Muscle layer of duodenum (tissue), 2 donors: Measurements from ENCODE around the gene MGAT5B.

Experiments used
- H3K27ac ChIP-seq: one replicate; pipeline ENCODE4 v1.7.0; 2013; ENCODE audit warnings: mild to moderate bottlenecking, low read length
- H3K27me3 ChIP-seq: one replicate; pipeline ENCODE4 v1.7.0; 2013; ENCODE audit warnings: low read depth, mild to moderate bottlenecking, control low read depth, low read length
- H3K36me3 ChIP-seq, 2 donors: one replicate each; pipeline ENCODE4 v1.7.0; 2013; ENCODE audit warnings: low read length in 2 of 2, control low read depth in 1 of 2, mild to moderate bottlenecking in 1 of 2; ENCODE audit not compliant: insufficient read depth in 2 of 2, control insufficient read depth in 1 of 2
- H3K4me1 ChIP-seq, 2 donors: one replicate each; pipeline ENCODE4 v1.7.0; 2013; ENCODE audit warnings: low read length in 2 of 2, mild to moderate bottlenecking in 2 of 2, control low read depth in 1 of 2, moderate library complexity in 1 of 2; ENCODE audit not compliant: insufficient read depth in 2 of 2, control insufficient read depth in 1 of 2
- H3K4me3 ChIP-seq, 2 donors: one replicate each; pipeline ENCODE4 v1.7.0; 2013; ENCODE audit warnings: low read length in 2 of 2, low read depth in 1 of 2, mild to moderate bottlenecking in 1 of 2
- H3K9me3 ChIP-seq, 2 donors: one replicate each; pipeline ENCODE4 v1.7.0; 2013; ENCODE audit warnings: low read length in 2 of 2, control low read depth in 1 of 2, mild to moderate bottlenecking in 1 of 2; ENCODE audit not compliant: control insufficient read depth in 1 of 2
- donor health status: healthy.

MGAT5B gene

DNA sequence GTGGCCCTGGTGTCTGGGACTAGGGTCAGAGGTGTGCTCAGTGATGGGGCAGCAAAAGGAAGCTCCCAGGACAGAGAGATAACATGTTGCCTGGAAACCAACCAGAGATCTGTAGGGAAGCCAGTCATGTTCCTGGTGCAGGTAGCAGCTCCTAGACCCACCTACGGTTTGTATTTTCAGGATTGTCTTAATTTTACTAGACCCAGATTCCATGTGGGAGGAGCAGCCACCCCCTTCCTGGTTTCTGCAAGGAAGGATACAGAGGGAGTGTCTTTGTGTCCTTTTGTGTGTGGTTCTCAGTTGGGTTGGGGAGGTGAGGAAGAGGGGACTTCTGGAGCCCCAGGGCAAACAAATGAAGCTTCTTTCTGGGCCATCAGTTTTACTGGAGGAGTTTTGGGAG is 53.9 kb downstream of the MGAT5B start:
- Histone ChIP-seq H3K9me3 (no peaks in the 10 kb centered on the region), H3K27me3 (no peaks in the 10 kb centered on the region), H3K4me3 (no peak overlapping the region), H3K36me3 (no peaks in the 10 kb centered on the region), H3K4me1 (peaks cover 0 to 11% of the 10 kb centered on the region in 2 donors), H3K27ac (no peak overlapping the region)

DNA sequence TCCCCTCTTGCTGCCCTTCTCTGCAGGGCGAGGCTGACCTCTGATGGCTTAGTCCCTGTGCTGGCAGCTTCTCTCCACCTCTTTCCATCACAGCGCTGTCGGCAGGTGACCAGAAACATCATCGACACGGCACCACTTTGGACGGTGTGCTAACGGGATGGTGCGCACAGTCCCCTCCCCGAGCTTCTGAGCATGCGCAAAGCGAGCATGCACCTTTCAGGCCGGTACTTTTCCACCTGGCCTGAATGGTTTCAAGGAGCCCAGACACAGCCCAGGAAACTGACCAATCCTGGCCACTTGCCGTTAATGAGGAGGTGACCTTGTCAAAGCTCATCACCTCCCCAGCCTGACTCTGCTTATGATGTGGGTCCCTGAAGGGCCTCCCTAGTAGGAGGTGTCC is 54.8 kb downstream of the MGAT5B start:
- Histone ChIP-seq H3K36me3 (no peaks in the 10 kb centered on the region), H3K4me1 (peaks cover 0 to 11% of the 10 kb centered on the region in 2 donors), H3K9me3 (no peaks in the 10 kb centered on the region), H3K4me3 (no peak overlapping the region), H3K27me3 (no peaks in the 10 kb centered on the region), H3K27ac (no peak overlapping the region)

DNA sequence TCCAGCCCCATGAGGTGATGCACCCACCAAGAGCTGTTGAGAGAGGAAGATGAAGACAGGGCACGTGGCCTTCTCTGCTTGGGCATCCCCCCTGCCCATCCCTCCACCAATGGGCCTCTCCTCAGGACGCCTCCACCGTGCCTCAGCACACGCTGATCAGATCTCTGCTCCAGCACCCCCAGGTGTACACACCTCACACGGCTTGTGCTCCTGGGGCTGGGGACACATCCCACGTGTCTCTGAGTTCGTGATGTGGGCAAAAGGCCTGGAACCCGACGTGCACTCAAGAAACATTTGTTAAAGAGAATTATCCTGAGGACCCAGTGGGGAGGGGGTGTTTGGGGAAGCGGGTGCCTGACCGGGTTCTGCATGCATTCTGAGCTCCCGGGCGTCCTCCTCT is 55.3 kb downstream of the MGAT5B start:
- H3K36me3 ChIP-seq = no peaks in the 10 kb centered on the region
- no peak overlapping the region for H3K4me3 ChIP-seq
- H3K9me3 ChIP-seq = no peaks in the 10 kb centered on the region
- peaks cover 0 to 11% of the 10 kb centered on the region in 2 donors for H3K4me1 ChIP-seq
- no peak overlapping the region for H3K27ac ChIP-seq
- H3K27me3 ChIP-seq = no peaks in the 10 kb centered on the region

DNA sequence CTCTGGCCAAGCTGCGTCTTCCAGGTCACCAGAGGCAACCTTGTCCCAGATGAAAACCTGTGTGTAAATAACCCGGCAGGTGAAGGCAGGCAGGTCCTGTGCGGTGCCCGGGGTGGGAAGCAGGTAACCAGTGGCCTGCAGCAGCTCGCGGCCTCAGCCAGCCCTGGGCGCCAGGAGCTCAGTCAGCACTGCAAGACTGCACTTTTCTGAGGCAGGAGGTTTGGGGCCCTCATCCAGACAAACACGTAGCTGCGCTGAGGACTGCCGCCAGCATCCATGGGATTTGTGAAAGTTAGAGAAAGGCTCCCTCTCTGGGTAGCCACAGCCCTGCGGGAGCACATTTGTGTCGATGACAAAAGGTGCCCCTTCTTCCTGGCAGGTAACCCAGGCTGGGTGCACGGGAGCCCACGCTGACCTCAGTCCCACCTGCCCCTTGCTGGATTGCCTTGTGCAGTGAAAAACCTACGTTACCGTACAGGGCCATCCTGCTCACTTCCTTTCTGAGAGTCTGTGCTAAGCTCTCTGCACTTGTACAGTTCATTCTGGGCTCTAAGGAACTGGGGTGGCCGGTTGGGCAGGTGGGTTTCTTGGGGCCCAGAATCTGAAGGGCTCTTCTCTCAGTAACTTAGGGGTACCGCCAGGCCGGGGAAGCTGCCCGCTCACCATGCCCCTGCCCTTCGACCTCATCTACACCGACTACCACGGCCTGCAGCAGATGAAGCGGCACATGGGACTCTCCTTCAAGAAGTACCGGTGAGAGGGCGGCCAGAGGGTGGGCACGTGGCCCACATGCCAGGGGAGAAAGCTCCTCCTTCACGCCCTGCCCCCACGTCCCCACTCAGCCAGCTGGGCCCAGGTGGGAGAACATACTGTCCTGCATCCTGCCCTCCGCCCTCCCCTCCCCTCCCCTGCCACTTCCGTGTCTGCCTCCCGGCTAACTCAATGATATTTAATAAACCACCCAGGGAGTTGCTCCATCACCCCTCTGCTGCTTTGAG is 56.4 kb downstream of the MGAT5B start:
- Histone ChIP-seq H3K27me3 (no peaks in the 10 kb centered on the region), H3K27ac (no peak overlapping the region), H3K4me3 (no peak overlapping the region), H3K9me3 (no peaks in the 10 kb centered on the region), H3K4me1 (peaks cover 0 to 11% of the 10 kb centered on the region in 2 donors), H3K36me3 (no peaks in the 10 kb centered on the region)

DNA sequence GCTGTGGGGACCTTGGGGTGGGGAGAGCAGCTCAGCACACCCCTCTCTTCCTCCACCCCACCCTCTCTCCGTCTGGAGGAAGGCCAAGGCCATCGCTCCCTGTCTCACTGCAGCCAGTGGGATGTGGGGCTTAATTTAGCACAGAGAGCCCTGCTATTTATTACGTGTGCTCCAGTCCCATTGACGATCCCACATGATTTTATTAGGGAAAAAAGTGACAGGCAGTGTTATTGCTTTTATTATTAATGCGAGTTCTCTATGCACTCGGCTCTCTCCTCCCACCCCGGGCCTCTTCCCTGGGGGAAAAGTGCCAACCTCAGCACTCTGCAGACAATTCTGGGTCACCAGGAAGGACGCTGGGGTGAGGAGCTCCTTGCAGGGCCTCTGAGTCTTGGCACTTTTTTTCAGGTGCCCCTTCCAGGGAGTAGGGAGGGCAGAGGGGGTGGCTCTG is 57.3 kb downstream of the MGAT5B start:
- Histone ChIP-seq H3K4me1 (peaks cover 0 to 11% of the 10 kb centered on the region in 2 donors), H3K9me3 (no peaks in the 10 kb centered on the region), H3K27me3 (no peaks in the 10 kb centered on the region), H3K4me3 (no peak overlapping the region), H3K27ac (no peak overlapping the region), H3K36me3 (no peaks in the 10 kb centered on the region)

DNA sequence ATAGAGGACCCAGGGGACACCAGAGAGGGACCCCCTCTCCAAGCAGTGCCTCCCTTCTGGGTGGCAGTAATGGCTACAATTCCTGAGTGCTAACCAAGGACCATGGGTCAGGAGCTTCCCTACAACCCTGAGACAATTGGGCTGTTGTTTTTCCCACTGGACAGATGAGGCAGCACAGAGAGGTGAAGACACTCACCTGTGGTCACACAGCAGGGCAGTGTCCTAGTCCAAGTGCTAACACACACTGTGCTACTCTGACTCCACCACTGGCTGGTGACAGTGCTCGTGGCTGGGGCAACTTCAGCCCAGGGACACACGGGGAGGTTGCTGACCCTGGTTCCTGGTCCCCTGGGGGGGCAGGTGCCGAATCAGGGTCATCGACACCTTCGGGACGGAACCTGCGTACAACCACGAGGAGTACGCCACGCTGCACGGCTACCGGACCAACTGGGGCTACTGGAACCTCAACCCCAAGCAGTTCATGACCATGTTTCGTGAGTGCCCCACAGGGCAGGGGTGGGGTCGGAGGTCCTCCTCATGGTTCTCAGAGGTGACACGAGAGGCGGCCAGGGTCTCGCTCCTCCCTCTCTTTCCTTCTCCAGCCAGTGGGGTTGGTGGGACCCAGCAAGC is 58.1 kb downstream of the MGAT5B start:
- no peak overlapping the region for H3K4me3 ChIP-seq

DNA sequence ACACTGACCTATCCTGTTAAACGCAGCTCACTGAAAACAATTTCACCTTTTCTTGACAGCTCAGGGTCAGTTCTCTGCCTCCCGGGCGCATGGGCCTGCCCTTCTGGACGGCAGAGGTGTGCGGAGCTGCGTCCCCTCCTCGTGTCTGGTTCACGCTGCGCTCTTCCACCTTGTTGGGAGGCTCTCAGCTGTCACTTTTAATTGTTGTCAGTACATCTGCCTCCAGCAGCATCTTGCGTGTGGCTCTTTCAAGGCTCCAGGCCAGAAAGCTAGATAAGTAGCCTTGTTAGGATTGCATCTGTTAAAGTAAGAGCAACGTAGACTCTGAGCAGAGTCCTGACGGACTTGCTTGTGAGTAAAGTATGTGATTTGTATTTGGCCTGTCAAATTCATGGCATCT is 59.4 kb downstream of the MGAT5B start:
- Histone ChIP-seq H3K27me3 (no peaks in the 10 kb centered on the region), H3K4me1 (peaks cover 0 to 11% of the 10 kb centered on the region in 2 donors), H3K9me3 (no peaks in the 10 kb centered on the region), H3K27ac (no peak overlapping the region), H3K4me3 (no peak overlapping the region), H3K36me3 (no peaks in the 10 kb centered on the region)

More for the DNA sequence above, 58.1 kb downstream of the MGAT5B start:
- Histone ChIP-seq H3K27ac (no peak overlapping the region), H3K4me1 (peaks cover 0 to 11% of the 10 kb centered on the region in 2 donors), H3K27me3 (no peaks in the 10 kb centered on the region), H3K9me3 (no peaks in the 10 kb centered on the region), H3K36me3 (no peaks in the 10 kb centered on the region)

DNA sequence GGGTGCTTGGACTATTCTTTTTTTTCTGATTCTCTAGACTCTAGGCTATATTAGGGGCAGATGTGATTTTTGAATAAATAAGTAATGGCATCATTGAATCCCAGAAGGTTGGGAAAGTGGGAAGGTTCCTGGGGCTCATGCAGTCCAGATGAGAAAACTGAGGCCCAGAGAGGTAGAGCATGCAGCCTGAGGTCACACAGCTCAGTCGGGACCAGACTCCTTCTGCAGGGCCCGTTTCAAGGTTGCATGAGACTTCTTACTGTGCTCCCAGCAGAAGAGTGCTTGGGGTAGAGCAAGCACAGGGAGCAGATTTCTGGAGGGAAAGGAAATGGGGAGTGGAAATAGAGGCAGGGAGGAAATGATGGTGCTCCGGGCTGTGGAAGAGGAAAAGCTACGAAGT is 59.8 kb downstream of the MGAT5B start:
- Histone ChIP-seq H3K36me3 (no peaks in the 10 kb centered on the region), H3K27me3 (no peaks in the 10 kb centered on the region), H3K4me3 (no peak overlapping the region), H3K27ac (no peak overlapping the region), H3K9me3 (no peaks in the 10 kb centered on the region), H3K4me1 (peaks cover 0 to 11% of the 10 kb centered on the region in 2 donors)

DNA sequence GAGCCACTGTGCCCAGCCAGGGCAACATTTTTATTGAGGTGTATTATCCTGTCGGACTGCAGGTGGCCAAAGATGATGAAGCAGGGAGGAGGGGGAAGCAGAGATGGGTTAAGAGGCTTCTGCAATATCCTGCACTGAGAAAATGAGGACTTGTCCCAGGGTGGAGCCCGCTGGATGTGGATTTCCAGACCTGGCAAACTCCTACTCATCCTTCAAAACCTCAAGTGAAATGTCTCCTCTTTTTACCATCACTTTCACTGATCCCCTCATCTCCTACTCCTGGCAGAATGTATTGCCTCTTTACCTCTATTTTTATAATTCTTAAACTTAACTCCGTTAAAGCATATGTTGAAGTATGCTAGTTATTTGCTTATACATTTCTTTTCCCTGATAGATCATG is 60.9 kb downstream of the MGAT5B start:
- Histone ChIP-seq H3K27ac (no peak overlapping the region), H3K36me3 (no peaks in the 10 kb centered on the region), H3K9me3 (no peaks in the 10 kb centered on the region), H3K4me1 (peaks cover 0 to 11% of the 10 kb centered on the region in 2 donors), H3K4me3 (no peak overlapping the region), H3K27me3 (no peaks in the 10 kb centered on the region)

DNA sequence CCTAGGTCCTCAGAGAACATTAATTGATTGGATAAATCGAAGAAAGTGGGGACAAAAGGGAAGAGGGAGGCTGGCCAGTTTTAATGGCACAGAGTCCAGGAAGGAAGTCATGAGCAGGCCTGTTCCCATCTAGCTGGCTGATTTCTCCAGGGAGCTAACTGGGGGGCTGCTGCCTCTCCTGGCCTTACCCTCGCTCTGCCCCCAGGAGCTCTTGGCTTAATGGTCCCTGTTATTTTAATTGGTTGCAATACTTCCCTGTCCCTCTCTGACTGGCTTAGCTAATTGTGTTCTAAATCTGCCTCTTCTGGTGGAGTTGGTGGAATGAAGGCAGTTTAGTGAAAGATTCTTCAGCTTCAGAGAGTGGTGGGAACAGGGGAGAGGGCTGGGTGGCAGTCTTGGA is 61.4 kb downstream of the MGAT5B start:
- peaks cover 0 to 11% of the 10 kb centered on the region in 2 donors for H3K4me1 ChIP-seq
- H3K36me3 ChIP-seq = no peaks in the 10 kb centered on the region
- H3K27me3 ChIP-seq = no peaks in the 10 kb centered on the region
- H3K9me3 ChIP-seq = no peaks in the 10 kb centered on the region
- H3K4me3 ChIP-seq = no peak overlapping the region
- H3K27ac ChIP-seq = no peak overlapping the region

DNA sequence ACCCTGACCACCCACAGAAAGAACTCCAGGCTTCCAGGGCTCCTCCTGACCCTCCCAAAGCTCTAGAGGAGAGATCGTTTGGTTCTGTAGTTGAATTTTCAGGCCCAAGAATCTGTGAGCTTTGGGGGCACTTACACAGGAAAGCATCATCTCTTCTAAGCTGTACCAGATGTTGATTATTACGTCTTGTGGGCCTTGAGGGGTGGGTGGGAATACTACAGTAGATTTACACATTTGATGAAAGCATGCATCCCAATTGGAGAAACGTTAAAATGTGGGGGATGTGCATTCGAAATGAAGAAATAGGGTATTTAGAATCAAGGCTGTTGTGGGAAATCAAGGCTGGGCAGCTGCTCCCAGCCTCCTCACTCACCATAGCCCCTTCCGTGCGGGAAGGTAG is 61.9 kb downstream of the MGAT5B start:
- no peaks in the 10 kb centered on the region for H3K9me3 ChIP-seq
- H3K27me3 ChIP-seq = no peaks in the 10 kb centered on the region
- no peak overlapping the region for H3K27ac ChIP-seq
- no peaks in the 10 kb centered on the region for H3K36me3 ChIP-seq
- peaks cover 0 to 11% of the 10 kb centered on the region in 2 donors for H3K4me1 ChIP-seq
- no peak overlapping the region for H3K4me3 ChIP-seq
